Fibroblast of skin of scalp (primary cell): Measurements from ENCODE around the gene NCKAP5L.

Experiments used
- DNase-seq: peaks from one replicate; pipeline ENCODE4 v3.0.0-alpha.2; 2013

Gene NCKAP5L

GRCh38 chr12:49824416-49824815 lies 3.8 kb downstream of the NCKAP5L start:
- DNase-seq: no peak

- DNase-seq: no peak
These were observed 4.3 kb downstream of the NCKAP5L start for GRCh38 chr12:49823951-49824350.

GRCh38 chr12:49823350-49823749 lies 4.9 kb downstream of the NCKAP5L start:
- DNase-seq: no peak

GRCh38 chr12:49821373-49822287 lies 6.6 kb downstream of the NCKAP5L start:
- no peak for DNase-seq

GRCh38 chr12:49819786-49820185 lies 8.4 kb downstream of the NCKAP5L start:
- DNase-seq: no peak

- peak; percentile 51 for DNase-seq
These were observed 9.8 kb downstream of the NCKAP5L start for GRCh38 chr12:49818241-49818895.

GRCh38 chr12:49813131-49813530 lies 15.1 kb downstream of the NCKAP5L start:
- no peak for DNase-seq

- DNase-seq: no peak
These were observed 16.2 kb downstream of the NCKAP5L start for GRCh38 chr12:49811961-49812401.

GRCh38 chr12:49811136-49811535 lies 17.1 kb downstream of the NCKAP5L start:
- no peak for DNase-seq

- DNase-seq: no peak
These were observed 18.3 kb downstream of the NCKAP5L start for GRCh38 chr12:49809906-49810389.

- DNase-seq: peak; percentile 22
These were observed 18.8 kb downstream of the NCKAP5L start for GRCh38 chr12:49809381-49809905.

- DNase-seq: peak; percentile 48
These were observed 19.4 kb downstream of the NCKAP5L start for GRCh38 chr12:49808686-49809380.

GRCh38 chr12:49807991-49808580 lies 20.1 kb downstream of the NCKAP5L start:
- no peak for DNase-seq

- DNase-seq: no peak
These were observed 21.3 kb downstream of the NCKAP5L start for GRCh38 chr12:49806877-49807276.

GRCh38 chr12:49806321-49806813 lies 21.8 kb downstream of the NCKAP5L start:
- DNase-seq: no peak

GRCh38 chr12:49805409-49805808 lies 22.8 kb downstream of the NCKAP5L start:
- no peak for DNase-seq

- DNase-seq: no peak
These were observed 23.4 kb downstream of the NCKAP5L start for GRCh38 chr12:49804821-49805220.

- no peak for DNase-seq
These were observed 24.3 kb downstream of the NCKAP5L start for GRCh38 chr12:49803693-49804450.

GRCh38 chr12:49801141-49802063 lies 26.8 kb downstream of the NCKAP5L start:
- DNase-seq: no peak
